ENCODE data around the gene FADS3. TPM values are rescaled to one million over a fixed set of nuclear protein-coding genes. Genes with fewer than 3 reads are reported as not detected.

The FADS3 gene
- total and polyA plus RNA-seq, 2 donors (not counting 1 experiment from before 2014, with no cell fraction given) = 225 to 256 TPM

DNA sequence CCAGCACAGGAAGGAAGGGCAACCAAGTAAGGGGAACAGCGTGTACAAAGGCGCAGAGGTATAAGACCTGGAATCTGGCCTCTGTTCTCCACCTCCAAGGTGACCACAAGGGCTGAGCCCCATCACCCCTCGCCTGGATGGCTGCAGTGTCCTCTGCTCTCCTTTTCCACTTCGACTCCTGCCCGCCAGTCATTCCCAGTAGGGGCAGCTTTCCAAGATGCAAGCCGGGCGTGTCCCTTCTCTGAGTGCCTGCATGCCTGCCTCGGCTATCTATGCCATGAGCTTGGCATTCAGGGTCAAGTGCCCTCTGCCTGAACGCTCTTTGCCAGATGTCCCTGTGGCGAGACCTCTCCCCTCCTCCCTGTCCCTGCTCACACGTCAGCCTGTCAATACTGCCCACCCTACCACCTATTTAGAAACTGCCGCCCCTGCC lies 17.0 kb downstream of the FADS3 start:
- Histone ChIP-seq H2AFZ (ENCODE audit: insufficient read depth, low read depth, low read length, poor library complexity, severe bottlenecking) (no peak overlapping the region), H3K27me3 (replicated peaks in 1 of 4; ENCODE audit: control extremely low read depth in 1 of 4, control insufficient read depth in 3 of 4, insufficient read depth in 4 of 4, low read length in 3 of 4) (peaks cover 0 to 4% (median 0%) of the 10 kb centered on the region in 4 experiments), H3K4me3 (ENCODE audit: control extremely low read depth in 1 of 5, extremely low read depth in 1 of 5, insufficient read depth in 1 of 5, low read depth in 2 of 5, low read length in 4 of 5) (no peak overlapping the region), H3K4me2 (replicated peaks; ENCODE audit: low read depth, low read length, poor library complexity, severe bottlenecking) (no peak overlapping the region), H3K27ac (ENCODE audit: low read length in 2 of 2) (no peak overlapping the region), H3K36me3 (replicated peaks in 1 of 2; ENCODE audit: control extremely low read depth in 1 of 2, control insufficient read depth in 1 of 2, extremely low read depth in 1 of 2, insufficient read depth in 2 of 2, low read length in 1 of 2) (peaks cover 0 to 14% of the 10 kb centered on the region in 2 experiments), H4K20me1 (ENCODE audit: control insufficient read depth, insufficient read depth, low read length, poor library complexity, severe bottlenecking) (no peaks in the 10 kb centered on the region), H3K79me2 (ENCODE audit: control insufficient read depth, insufficient read depth, low read length) (no peaks in the 10 kb centered on the region), H3K9me3 (ENCODE audit: control extremely low read depth in 1 of 3, control insufficient read depth in 2 of 3, insufficient read depth in 1 of 3, low read length in 2 of 3) (no peaks in the 10 kb centered on the region), H3K4me1 (ENCODE audit: control insufficient read depth in 2 of 2, insufficient read depth in 2 of 2, low read length in 2 of 2) (peaks cover 13 to 20% of the 10 kb centered on the region in 2 donors), H3K9ac (ENCODE audit: low read length) (no peak overlapping the region)
- DNase-seq (no peak), ATAC-seq (ENCODE audit: low read depth) (no peak)
- peaks cover 21% of the 10 kb centered on the region for H3K4me1 Mint-ChIP-seq
- 95% methylated on average over 11 of the region's 12 CpGs for WGBS (ENCODE audit: insufficient coverage)
- TF ChIP-seq, protein P1, sequence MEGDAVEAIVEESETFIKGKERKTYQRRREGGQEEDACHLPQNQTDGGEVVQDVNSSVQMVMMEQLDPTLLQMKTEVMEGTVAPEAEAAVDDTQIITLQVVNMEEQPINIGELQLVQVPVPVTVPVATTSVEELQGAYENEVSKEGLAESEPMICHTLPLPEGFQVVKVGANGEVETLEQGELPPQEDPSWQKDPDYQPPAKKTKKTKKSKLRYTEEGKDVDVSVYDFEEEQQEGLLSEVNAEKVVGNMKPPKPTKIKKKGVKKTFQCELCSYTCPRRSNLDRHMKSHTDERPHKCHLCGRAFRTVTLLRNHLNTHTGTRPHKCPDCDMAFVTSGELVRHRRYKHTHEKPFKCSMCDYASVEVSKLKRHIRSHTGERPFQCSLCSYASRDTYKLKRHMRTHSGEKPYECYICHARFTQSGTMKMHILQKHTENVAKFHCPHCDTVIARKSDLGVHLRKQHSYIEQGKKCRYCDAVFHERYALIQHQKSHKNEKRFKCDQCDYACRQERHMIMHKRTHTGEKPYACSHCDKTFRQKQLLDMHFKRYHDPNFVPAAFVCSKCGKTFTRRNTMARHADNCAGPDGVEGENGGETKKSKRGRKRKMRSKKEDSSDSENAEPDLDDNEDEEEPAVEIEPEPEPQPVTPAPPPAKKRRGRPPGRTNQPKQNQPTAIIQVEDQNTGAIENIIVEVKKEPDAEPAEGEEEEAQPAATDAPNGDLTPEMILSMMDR (IDR thresholded peaks at IDR 0.05) = no peak
- TF ChIP-seq EZH2 (IDR thresholded peaks at IDR 0.05; ENCODE audit: borderline replicate concordance, insufficient read depth, low read depth, low read length, poor library complexity, severe bottlenecking) = no peak
- intact Hi-C loops (cut with micrococcal nuclease) = no loop called here
- H3K27me3 Mint-ChIP-seq = no peaks in the 10 kb centered on the region
- ChIA-PET CTCF (interaction anchor here (1.2 to 17.9 kb wide), 6 partner anchors 9 to 234 kb away, joined by 3 to 307 read pairs (median 128); partner anchors contain the start of gene BEST1), POLR2A (no interaction called here)
- H3K4me3 Mint-ChIP-seq = no peak overlapping the region
- H3K27ac Mint-ChIP-seq = no peak overlapping the region
- H3K9me3 Mint-ChIP-seq (ENCODE audit: insufficient read depth) = no peaks in the 10 kb centered on the region

GRCh38 chr11:61873588-61874376 lies 17.6 kb downstream of the FADS3 start:
- Histone ChIP-seq H3K4me1 (ENCODE audit: control insufficient read depth in 2 of 2, insufficient read depth in 2 of 2, low read length in 2 of 2) (peaks cover 9 to 14% of the 10 kb centered on the region in 2 donors), H3K9me3 (ENCODE audit: control extremely low read depth in 1 of 3, control insufficient read depth in 2 of 3, insufficient read depth in 1 of 3, low read length in 2 of 3) (no peaks in the 10 kb centered on the region), H3K79me2 (ENCODE audit: control insufficient read depth, insufficient read depth, low read length) (no peaks in the 10 kb centered on the region), H4K20me1 (ENCODE audit: control insufficient read depth, insufficient read depth, low read length, poor library complexity, severe bottlenecking) (no peaks in the 10 kb centered on the region), H2AFZ (ENCODE audit: insufficient read depth, low read depth, low read length, poor library complexity, severe bottlenecking) (no peak overlapping the region), H3K27ac (ENCODE audit: low read length in 2 of 2) (no peak overlapping the region), H3K9ac (ENCODE audit: low read length) (no peak overlapping the region), H3K4me3 (ENCODE audit: control extremely low read depth in 1 of 5, extremely low read depth in 1 of 5, insufficient read depth in 1 of 5, low read depth in 2 of 5, low read length in 4 of 5) (no peak overlapping the region), H3K4me2 (replicated peaks; ENCODE audit: low read depth, low read length, poor library complexity, severe bottlenecking) (no peak overlapping the region), H3K27me3 (replicated peaks in 1 of 4; ENCODE audit: control extremely low read depth in 1 of 4, control insufficient read depth in 3 of 4, insufficient read depth in 4 of 4, low read length in 3 of 4) (peaks cover 0 to 4% (median 0%) of the 10 kb centered on the region in 4 experiments), H3K36me3 (replicated peaks in 1 of 2; ENCODE audit: control extremely low read depth in 1 of 2, control insufficient read depth in 1 of 2, extremely low read depth in 1 of 2, insufficient read depth in 2 of 2, low read length in 1 of 2) (peaks cover 0 to 12% of the 10 kb centered on the region in 2 experiments)
- CTCF ChIA-PET = interaction anchor here (1.2 to 17.9 kb wide), 7 partner anchors 9 to 235 kb away, joined by 3 to 307 read pairs (median 114); partner anchors contain the start of gene BEST1
- TF ChIP-seq, protein P1 (IDR thresholded peaks at IDR 0.05) = no peak
- TF ChIP-seq EZH2 (IDR thresholded peaks at IDR 0.05; ENCODE audit: borderline replicate concordance, insufficient read depth, low read depth, low read length, poor library complexity, severe bottlenecking) = no peak
- no peak overlapping the region for H3K27ac Mint-ChIP-seq
- no peaks in the 10 kb centered on the region for H3K27me3 Mint-ChIP-seq
- intact Hi-C loops (cut with micrococcal nuclease) = no loop called here
- POLR2A ChIA-PET = no interaction called here
- ATAC-seq (ENCODE audit: low read depth) = no peak
- no peak overlapping the region for H3K4me3 Mint-ChIP-seq
- 95% methylated on average over 10 of the region's 16 CpGs for WGBS (ENCODE audit: insufficient coverage)
- H3K4me1 Mint-ChIP-seq = peaks cover 16% of the 10 kb centered on the region
- DNase-seq = no peak
- no peaks in the 10 kb centered on the region for H3K9me3 Mint-ChIP-seq (ENCODE audit: insufficient read depth)
